IMR-90 (cell line): ENCODE measurements around the gene SFTPB. TPM values are rescaled to one million over a fixed set of nuclear protein-coding genes. Genes with fewer than 3 reads are reported as not detected.

Source experiments
- ATAC-seq: fragments of 200-7000 bp; cut with Tn5 transposase; 2 replicates; pipeline ENCODE4 v1.9.1; 2020; ENCODE audit warnings: low read depth, mild to moderate bottlenecking, moderate library complexity
- BruUV-seq: library from RNA; stranded (reverse); fragments of 400-500 nt; replicated peaks from 2 replicates; lab custom pipeline; 2021; lab: Mats Ljungman, UMichigan
- CTCF ChIA-PET: fragments of 300-600 bp; formaldehyde crosslinking; extraction: SDS; loops from one replicate; lab custom pipeline; 2021; ENCODE audit warnings: antibody characterized with exemption; lab: Yijun Ruan, JAX
- POLR2A ChIA-PET: fragments of 300-600 bp; sonication (Branson Sonifier 250); formaldehyde crosslinking; loops from one replicate; lab custom pipeline; 2022; ENCODE audit warnings: antibody characterized with exemption; ENCODE audit not compliant: unreplicated experiment; lab: Charles Lee
- DNase-seq: peaks from one replicate; pipeline ENCODE4 v3.0.0; 2013
- H2AFZ ChIP-seq: replicated peaks from 2 replicates; pipeline ENCODE3; 2013; ENCODE audit warnings: low read length, mild to moderate bottlenecking; ENCODE audit not compliant: poor library complexity
- H2AK5ac ChIP-seq: 2 replicates; pipeline ENCODE4 v1.6.1; 2013; ENCODE audit warnings: low read depth, low read length, inconsistent platforms
- H2AK9ac ChIP-seq: replicated peaks from 2 replicates; pipeline ENCODE3; 2013; ENCODE audit warnings: mild to moderate bottlenecking, low read depth, low read length, moderate library complexity; ENCODE audit not compliant: poor library complexity
- H2BK120ac ChIP-seq: 2 replicates; pipeline ENCODE4 v1.6.1; 2013; ENCODE audit warnings: low read depth, low read length, inconsistent platforms
- H2BK15ac ChIP-seq: 3 replicates; pipeline ENCODE4 v1.6.1; 2013; ENCODE audit warnings: low read depth, low read length, inconsistent platforms
- H2BK20ac ChIP-seq: 2 replicates; pipeline ENCODE4 v1.6.1; 2013; ENCODE audit warnings: low read depth, mild to moderate bottlenecking, inconsistent platforms, low read length, moderate library complexity
- H2BK5ac ChIP-seq: 2 replicates; pipeline ENCODE4 v1.6.1; 2013; ENCODE audit warnings: mild to moderate bottlenecking, low read depth, low read length, inconsistent platforms; ENCODE audit not compliant: poor library complexity, severe bottlenecking
- H3K14ac ChIP-seq: replicated peaks from 2 replicates; pipeline ENCODE4 v1.6.1; 2013; ENCODE audit warnings: low read depth, low read length, inconsistent platforms
- H3K18ac ChIP-seq: 2 replicates; pipeline ENCODE4 v1.6.1; 2013; ENCODE audit warnings: low read depth, low read length, control low read depth
- H3K23ac ChIP-seq: 2 replicates; pipeline ENCODE4 v1.6.1; 2013; ENCODE audit warnings: low read depth, low read length, inconsistent platforms
- H3K27ac ChIP-seq: 2 replicates; pipeline ENCODE4 v1.5.1; 2013; ENCODE audit warnings: mild to moderate bottlenecking, control low read depth, low read length; ENCODE audit not compliant: insufficient read depth
- H3K27me3 ChIP-seq: 2 replicates; pipeline ENCODE4 v1.6.1; 2013; ENCODE audit warnings: low read length; ENCODE audit not compliant: control insufficient read depth, insufficient read depth
- H3K36me3 ChIP-seq: 2 replicates; pipeline ENCODE4 v1.6.1; 2013; ENCODE audit warnings: low read length, mixed read lengths; ENCODE audit not compliant: control insufficient read depth, insufficient read depth
- H3K4ac ChIP-seq: 2 replicates; pipeline ENCODE4 v1.6.1; 2013; ENCODE audit warnings: low read depth, low read length, inconsistent platforms
- H3K4me1 ChIP-seq: 2 replicates; pipeline ENCODE4 v1.6.1; 2013; ENCODE audit warnings: low read length, mixed read lengths; ENCODE audit not compliant: control insufficient read depth, insufficient read depth
- H3K4me2 ChIP-seq: 2 replicates; pipeline ENCODE4 v1.6.1; 2013; ENCODE audit warnings: low read depth, mild to moderate bottlenecking, control low read depth, low read length, moderate library complexity
- H3K4me3 ChIP-seq: 2 replicates; pipeline ENCODE4 v1.5.1; 2013; ENCODE audit warnings: low read depth, mild to moderate bottlenecking, control low read depth, low read length, moderate library complexity; ENCODE audit not compliant: insufficient read depth
- H3K56ac ChIP-seq: 2 replicates; pipeline ENCODE4 v1.6.1; 2013; ENCODE audit warnings: low read length, inconsistent platforms; ENCODE audit not compliant: insufficient read depth; ENCODE audit errors: extremely low read depth
- H3K79me1 ChIP-seq, 2 experiments: 2 replicates each; pipeline ENCODE4 v1.6.1; 2013; ENCODE audit warnings: low read length in 2 of 2, inconsistent platforms in 1 of 2, low read depth in 1 of 2
- H3K9ac ChIP-seq: 2 replicates; pipeline ENCODE4 v1.6.1; 2013; ENCODE audit warnings: low read depth, low read length, control low read depth
- H3K9me1 ChIP-seq: 2 replicates; pipeline ENCODE4 v1.6.1; 2013; ENCODE audit warnings: low read length, inconsistent platforms; ENCODE audit not compliant: insufficient read depth
- H3K9me3 ChIP-seq: 2 replicates; pipeline ENCODE4 v1.6.1; 2013; ENCODE audit warnings: low read length; ENCODE audit not compliant: control insufficient read depth, insufficient read depth
- H4K20me1 ChIP-seq: 2 replicates; pipeline ENCODE4 v1.6.1; 2013; ENCODE audit warnings: low read length, inconsistent platforms; ENCODE audit not compliant: insufficient read depth
- H4K5ac ChIP-seq: 2 replicates; pipeline ENCODE4 v1.6.1; 2013; ENCODE audit warnings: mild to moderate bottlenecking, low read depth, low read length, control low read depth
- H4K8ac ChIP-seq, 2 experiments: 2 replicates each; pipeline ENCODE4 v1.6.1; 2013; ENCODE audit warnings: low read depth in 2 of 2, low read length in 2 of 2, control low read depth in 1 of 2, inconsistent platforms in 1 of 2
- H4K91ac ChIP-seq: 2 replicates; pipeline ENCODE4 v1.6.1; 2013; ENCODE audit warnings: low read depth, low read length, inconsistent platforms; ENCODE audit not compliant: insufficient read depth
- BHLHE40 ChIP-seq: fragments of 150-350 bp; IDR thresholded peaks from 2 replicates; pipeline ENCODE4 v1.6.1; 2016; ENCODE audit warnings: mild to moderate bottlenecking, low read depth, low read length
- ELK1 ChIP-seq: fragments of 150-350 bp; IDR thresholded peaks from 2 replicates; pipeline ENCODE4 v1.6.1; 2016; ENCODE audit warnings: low read depth, mild to moderate bottlenecking, low read length, moderate library complexity, borderline replicate concordance
- USF2 ChIP-seq: fragments of 150-350 bp; IDR thresholded peaks from 2 replicates; pipeline ENCODE4 v1.6.1; 2017; ENCODE audit warnings: mild to moderate bottlenecking, antibody characterized with exemption, low read length, low read depth
- WGBS, 2 experiments: methylation state at CpG; one replicate each; pipeline versions ENCODE4 v1.1.5 to v1.1.7; 2013; ENCODE audit warnings: missing lambda C conversion rate in 2 of 2; ENCODE audit not compliant: insufficient read length in 1 of 2; ENCODE audit errors: extremely low coverage in 2 of 2; 5-methylcytosine and 5-hydroxymethylcytosine counted together
- dilution Hi-C: fragments of 300-500 bp; cut with HindIII; formaldehyde crosslinking; loops from one replicate; pipeline ENCODE4 v1.14.3; 2018; ENCODE audit warnings: low sequenced_read_pairs; ENCODE audit not compliant: unreplicated experiment
- in situ Hi-C: fragments of 300-500 bp; cut with MboI; formaldehyde crosslinking; loops from 3 replicates; pipeline ENCODE4 v1.14.3; 2019; ENCODE audit warnings: low sequenced_read_pairs, inconsistent platforms, mixed read lengths
- intact Hi-C: fragments of 100-400 bp; cut with micrococcal nuclease; formaldehyde crosslinking; loops from 2 replicates; pipeline ENCODE4 v1.10.0; 2022
- polyA plus RNA-seq, 3 experiments: library from polyadenylated mRNA; depleted of rRNA; stranded (reverse); fragments of >200 nt; gene quantifications; 2 replicates each; pipeline ENCODE4 v1.2.3, GENCODE V29; 2012; ENCODE audit warnings: low replicate concordance in 1 of 3
- total RNA-seq: library from RNA; depleted of rRNA; stranded (reverse); fragments of >200 nt; gene quantifications from 2 replicates; pipeline ENCODE4 v1.2.3, GENCODE V29; 2012

Gene SFTPB
- total and polyA plus RNA-seq, 2 of the 4 experiments (the other 2 are of a cell fraction) = not detected

- no peak overlapping the region for H3K56ac ChIP-seq
- dilution Hi-C loops (no loop called here), intact Hi-C loops (no loop called here), in situ Hi-C loops (no loop called here)
- no peaks in the 10 kb centered on the region for H3K36me3 ChIP-seq
- H3K4me3 ChIP-seq = no peak overlapping the region
- H3K14ac ChIP-seq = no peak overlapping the region
- H3K9me1 ChIP-seq = peaks cover 7% of the 10 kb centered on the region
- no peak overlapping the region for H4K5ac ChIP-seq
- no peaks in the 10 kb centered on the region for H3K27me3 ChIP-seq
- H2AK9ac ChIP-seq = no peak overlapping the region
- CTCF ChIA-PET = no interaction called here
- 0 out of 2 replicates have a peak, but pooled peaks cover 1% of the 10 kb centered on the region for H3K4me1 ChIP-seq
- H2BK15ac ChIP-seq = no peak overlapping the region
- POLR2A ChIA-PET = no interaction called here
- H3K4me2 ChIP-seq = no peak overlapping the region
- no peaks in the 10 kb centered on the region for H3K79me1 ChIP-seq
- no TSS peak for BruUV-seq
- H3K9ac ChIP-seq = no peak overlapping the region
- no peak overlapping the region for H3K23ac ChIP-seq
- no peak overlapping the region for H4K8ac ChIP-seq
- WGBS, 2 experiments = 94% methylated on average over 3 of the region's 5 CpGs; no CpG with 5 or more reads in 1 of the 2 experiments
- no peak overlapping the region for H2BK20ac ChIP-seq
- no peak overlapping the region for H2AFZ ChIP-seq
- H3K4ac ChIP-seq = no peak overlapping the region
- ATAC-seq (no peak), DNase-seq (peak; percentile 27)
- peak; percentile 42; the same call in 1 of the 2 replicates for TF ChIP-seq USF2
- no peak for TF ChIP-seq BHLHE40
- no peak for TF ChIP-seq ELK1
- no peak overlapping the region for H3K27ac ChIP-seq
- H2AK5ac ChIP-seq = no peak overlapping the region
- no peak overlapping the region for H2BK120ac ChIP-seq
- no peak overlapping the region for H3K18ac ChIP-seq
- no peaks in the 10 kb centered on the region for H3K9me3 ChIP-seq
- no peaks in the 10 kb centered on the region for H4K20me1 ChIP-seq
- no peak overlapping the region for H2BK5ac ChIP-seq
- H4K91ac ChIP-seq = no peak overlapping the region
These were observed 14.4 kb upstream of the SFTPB start for GRCh38 chr2:85682378-85682777.
